SK-N-MC (cell line): Measurements from ENCODE around the gene MOB4.

Experiments
- DNase-seq: peaks from one replicate; pipeline ENCODE4 v3.0.0-alpha.2; 2011; ENCODE audit warnings: low read depth, low spot score
- H3K27ac ChIP-seq: fragments of 200-600 bp; sonication (generic); 2 replicates; pipeline ENCODE4 v1.5.1; 2016; ENCODE audit warnings: mixed run types
- H3K36me3 ChIP-seq: fragments of 200-600 bp; sonication (generic); 2 replicates; pipeline ENCODE4 v1.6.1; 2017; ENCODE audit warnings: antibody characterized with exemption, low read length, mixed read lengths; ENCODE audit not compliant: insufficient read depth
- H3K4me3 ChIP-seq: fragments of 200-600 bp; sonication (generic); 2 replicates; pipeline ENCODE4 v1.5.1; 2016
- H3K9ac ChIP-seq: fragments of 200-600 bp; sonication (generic); 2 replicates; pipeline ENCODE4 v1.8.0; 2017; ENCODE audit warnings: mixed run types, mixed read lengths; ENCODE audit not compliant: insufficient read length
- H3K9me3 ChIP-seq: fragments of 200-600 bp; sonication (generic); 2 replicates; pipeline ENCODE4 v1.6.1; 2017; ENCODE audit warnings: low read depth, mild to moderate bottlenecking, antibody characterized with exemption, low read length, moderate library complexity, mixed read lengths
- EZH2 ChIP-seq: fragments of 200-600 bp; sonication (generic); IDR thresholded peaks from one replicate; pipeline ENCODE4 v1.6.1; 2017; ENCODE audit warnings: antibody characterized with exemption
- FOXP2 ChIP-seq: optimal IDR thresholded peaks from 2 replicates; pipeline ENCODE3; 2011; ENCODE audit warnings: mild to moderate bottlenecking, moderate library complexity; ENCODE audit not compliant: insufficient read depth; ENCODE audit errors: extremely low read length, control extremely low read depth
- POLR2AphosphoS5 ChIP-seq: IDR thresholded peaks from 2 replicates; pipeline ENCODE4 v1.6.1; 2012; ENCODE audit warnings: mild to moderate bottlenecking, low read depth, low read length, borderline replicate concordance

Gene MOB4

GRCh38 chr2:197502685-197503084, 13.2 kb upstream of the MOB4 start:
- Histone ChIP-seq H3K4me3 (peak overlapping the region; percentile 93), H3K27ac (peak overlapping the region; percentile 67; the same call in 1 of the 2 replicates), H3K36me3 (peaks cover 67% of the 10 kb centered on the region), H3K9ac (peak overlapping the region; percentile 96), H3K9me3 (no peaks in the 10 kb centered on the region)
- DNase-seq = no peak
- no peak for TF ChIP-seq EZH2
- no peak for TF ChIP-seq POLR2AphosphoS5
- TF ChIP-seq FOXP2 = no peak

GRCh38 chr2:197504000-197504399, 11.9 kb upstream of the MOB4 start:
- no peak overlapping the region for H3K4me3 ChIP-seq
- H3K36me3 ChIP-seq = peaks cover 62% of the 10 kb centered on the region
- no peaks in the 10 kb centered on the region for H3K9me3 ChIP-seq
- H3K9ac ChIP-seq = no peak overlapping the region
- H3K27ac ChIP-seq = 0 out of 2 replicates have a peak overlapping the region, but pooled peaks have one; percentile 33
- DNase-seq = no peak
- TF ChIP-seq POLR2AphosphoS5 (no peak), FOXP2 (no peak), EZH2 (no peak)

- peak; percentile 48 for TF ChIP-seq POLR2AphosphoS5
- TF ChIP-seq EZH2 = no peak
- TF ChIP-seq FOXP2 = no peak
- H3K36me3 ChIP-seq = peaks cover 62% of the 10 kb centered on the region
Measured at GRCh38 chr2:197504512-197504911, 11.4 kb upstream of the MOB4 start.

GRCh38 chr2:197506658-197507057, 9.2 kb upstream of the MOB4 start:
- Histone ChIP-seq H3K9ac (no peak overlapping the region), H3K9me3 (no peaks in the 10 kb centered on the region), H3K27ac (peak overlapping the region; percentile 38; the same call in 1 of the 2 replicates), H3K4me3 (no peak overlapping the region), H3K36me3 (peaks cover 54% of the 10 kb centered on the region)
- DNase-seq = no peak
- no peak for TF ChIP-seq POLR2AphosphoS5
- TF ChIP-seq FOXP2 = no peak
- TF ChIP-seq EZH2 = no peak

More at GRCh38 chr2:197504512-197504911, 11.4 kb upstream of the MOB4 start:
- Histone ChIP-seq H3K9me3 (no peaks in the 10 kb centered on the region), H3K9ac (no peak overlapping the region), H3K27ac (peak overlapping the region; percentile 33; the same call in 1 of the 2 replicates), H3K4me3 (no peak overlapping the region)
- no peak for DNase-seq

- H3K9ac ChIP-seq = no peak overlapping the region
- no peak overlapping the region for H3K4me3 ChIP-seq
- H3K27ac ChIP-seq = no peak overlapping the region; the same call in 1 of the 2 replicates
- no peaks in the 10 kb centered on the region for H3K36me3 ChIP-seq
- TF ChIP-seq EZH2 (no peak), FOXP2 (no peak), POLR2AphosphoS5 (no peak)
- H3K9me3 ChIP-seq = no peaks in the 10 kb centered on the region
- no peak for DNase-seq
Measured at GRCh38 chr2:197513915-197514314, 2.0 kb upstream of the MOB4 start.

GRCh38 chr2:197514754-197515153, 1.1 kb upstream of the MOB4 start:
- peak overlapping the region; percentile 80 for H3K4me3 ChIP-seq
- no peak for DNase-seq

GRCh38 chr2:197515315-197515738, 539 bp upstream of the MOB4 start:
- peak overlapping the region; percentile 61 for H3K27ac ChIP-seq
- no peak for DNase-seq
- TF ChIP-seq FOXP2 (no peak), EZH2 (no peak), POLR2AphosphoS5 (no peak)

More at GRCh38 chr2:197514754-197515153, 1.1 kb upstream of the MOB4 start:
- peak overlapping the region; percentile 61 for H3K27ac ChIP-seq
- no peaks in the 10 kb centered on the region for H3K9me3 ChIP-seq
- H3K36me3 ChIP-seq = peaks cover 6% of the 10 kb centered on the region; the same call in 1 of the 2 replicates
- peak overlapping the region; percentile 95 for H3K9ac ChIP-seq
- TF ChIP-seq POLR2AphosphoS5 = no peak
- TF ChIP-seq EZH2 = no peak
- TF ChIP-seq FOXP2 = no peak

GRCh38 chr2:197516393-197516761, 511 bp downstream of the MOB4 start:
- Histone ChIP-seq H3K27ac (no peak overlapping the region), H3K9me3 (no peaks in the 10 kb centered on the region), H3K9ac (peak overlapping the region; percentile 95), H3K36me3 (peaks cover 18% of the 10 kb centered on the region), H3K4me3 (peak overlapping the region; percentile 80)
- no peak for TF ChIP-seq POLR2AphosphoS5
- DNase-seq = no peak

More at GRCh38 chr2:197515315-197515738, 539 bp upstream of the MOB4 start:
- H3K4me3 ChIP-seq = peak overlapping the region; percentile 80
- H3K36me3 ChIP-seq = peaks cover 12% of the 10 kb centered on the region
- H3K9me3 ChIP-seq = no peaks in the 10 kb centered on the region
- H3K9ac ChIP-seq = peak overlapping the region; percentile 95

- Histone ChIP-seq H3K36me3 (peaks cover 18% of the 10 kb centered on the region), H3K4me3 (peak overlapping the region; percentile 80), H3K9me3 (no peaks in the 10 kb centered on the region), H3K27ac (no peak overlapping the region), H3K9ac (peak overlapping the region; percentile 95)
- no peak for DNase-seq
- no peak for TF ChIP-seq POLR2AphosphoS5
Measured at GRCh38 chr2:197517150-197517549, 1.3 kb downstream of the MOB4 start.
